D721Med (cell line): ENCODE data around the gene GPC3.

Experiments used
- DNase-seq: peaks from one replicate; pipeline ENCODE4 v3.0.0; 2011; ENCODE audit warnings: low spot score; ENCODE audit not compliant: insufficient read length
- FAIRE-seq: peaks from 2 replicates; lab custom pipeline; 2011; peaks lifted over from hg19 to GRCh38; lab: Jason Lieb, UNC
- CTCF ChIP-seq: IDR thresholded peaks from 2 replicates; pipeline ENCODE4 v1.5.1; 2012; ENCODE audit warnings: mild to moderate bottlenecking, control low read depth; ENCODE audit not compliant: insufficient read depth; ENCODE audit errors: missing control alignments

Gene GPC3

GRCh38 chrX:133607419-133608348 lies 377.7 kb downstream of the GPC3 start:
- TF ChIP-seq CTCF = no peak
- FAIRE-seq (no peak), DNase-seq (no peak)

- FAIRE-seq = no peak
- TF ChIP-seq CTCF = no peak
- DNase-seq = no peak
Observed at GRCh38 chrX:133606990-133607389, 378.4 kb downstream of the GPC3 start.

GRCh38 chrX:133604801-133605200 lies 380.6 kb downstream of the GPC3 start:
- DNase-seq = no peak
- FAIRE-seq = no peak
- TF ChIP-seq CTCF = no peak

GRCh38 chrX:133602881-133603280 lies 382.5 kb downstream of the GPC3 start:
- no peak for FAIRE-seq
- DNase-seq = no peak

GRCh38 chrX:133601116-133601515 lies 384.3 kb downstream of the GPC3 start:
- no peak for TF ChIP-seq CTCF
- no peak for DNase-seq
- no peak for FAIRE-seq

More at GRCh38 chrX:133602881-133603280, 382.5 kb downstream of the GPC3 start:
- no peak for TF ChIP-seq CTCF

- no peak for FAIRE-seq
- TF ChIP-seq CTCF = no peak
- no peak for DNase-seq
Observed at GRCh38 chrX:133600536-133600935, 384.9 kb downstream of the GPC3 start.
